GM11168 (cell line): ENCODE results near the gene C16orf92.

Source experiments
- in situ Hi-C: fragments of 300-500 bp; cut with MboI; formaldehyde crosslinking; loops from one replicate; pipeline ENCODE4 v1.12.0; 2022; ENCODE audit warnings: low sequenced_read_pairs; ENCODE audit not compliant: unreplicated experiment

Gene C16orf92

DNA sequence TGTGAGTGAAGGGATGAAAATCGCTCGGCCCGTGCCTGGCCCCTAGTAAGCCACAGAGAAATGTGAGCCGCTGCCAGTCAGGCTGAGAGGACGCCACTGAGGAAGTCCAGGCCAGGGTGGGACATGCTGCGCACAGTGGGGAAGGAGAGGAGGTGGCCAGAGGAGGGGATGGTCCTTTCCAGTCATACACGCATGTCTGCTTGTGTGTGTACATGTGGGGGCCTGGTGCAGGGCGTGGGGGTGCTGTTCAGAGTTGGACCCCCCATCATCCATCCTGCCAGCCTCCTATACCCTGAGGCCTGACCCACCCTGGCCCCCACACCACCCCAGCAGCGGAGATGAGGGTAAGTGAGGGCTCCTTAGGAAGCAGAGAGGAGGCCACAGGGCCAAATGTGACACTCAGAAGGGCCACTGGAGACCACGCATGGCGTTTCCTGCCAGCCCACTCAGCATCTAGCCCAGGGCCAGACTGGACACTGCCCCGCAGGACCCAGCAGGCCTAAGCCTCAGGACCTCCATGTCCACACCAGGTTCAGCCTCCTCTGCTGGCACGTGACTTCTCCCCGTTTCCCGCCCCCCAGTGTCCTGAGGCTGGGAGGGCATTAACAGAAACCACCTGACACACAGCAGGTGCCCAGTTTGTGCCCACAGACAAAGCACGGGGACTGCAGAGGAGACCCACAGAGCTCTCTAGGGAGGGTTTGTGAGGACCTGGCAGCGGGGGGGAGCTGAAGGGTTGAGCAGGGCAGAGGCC, 19.2 kb upstream of the C16orf92 start:
- in situ Hi-C loops, result no loop called here

DNA sequence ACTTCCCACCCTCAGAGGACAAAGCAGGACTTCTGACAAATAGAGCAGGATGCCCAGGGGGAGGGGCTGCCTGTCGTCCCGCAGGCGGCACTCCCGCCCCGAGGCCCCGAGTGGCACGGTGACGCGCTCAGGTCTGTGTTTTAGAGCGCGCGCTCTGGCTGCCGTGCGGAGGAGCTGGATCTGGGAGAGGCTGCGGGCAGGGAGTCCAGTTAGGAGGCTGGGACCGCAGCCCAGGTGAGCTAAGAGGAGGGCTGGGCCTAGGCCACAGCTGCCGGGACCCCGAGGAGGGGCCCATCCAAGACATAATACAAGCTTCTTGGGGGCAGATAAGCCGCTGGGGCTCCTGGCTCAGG, 18.6 kb upstream of the C16orf92 start:
- in situ Hi-C loops, result no loop called here

DNA sequence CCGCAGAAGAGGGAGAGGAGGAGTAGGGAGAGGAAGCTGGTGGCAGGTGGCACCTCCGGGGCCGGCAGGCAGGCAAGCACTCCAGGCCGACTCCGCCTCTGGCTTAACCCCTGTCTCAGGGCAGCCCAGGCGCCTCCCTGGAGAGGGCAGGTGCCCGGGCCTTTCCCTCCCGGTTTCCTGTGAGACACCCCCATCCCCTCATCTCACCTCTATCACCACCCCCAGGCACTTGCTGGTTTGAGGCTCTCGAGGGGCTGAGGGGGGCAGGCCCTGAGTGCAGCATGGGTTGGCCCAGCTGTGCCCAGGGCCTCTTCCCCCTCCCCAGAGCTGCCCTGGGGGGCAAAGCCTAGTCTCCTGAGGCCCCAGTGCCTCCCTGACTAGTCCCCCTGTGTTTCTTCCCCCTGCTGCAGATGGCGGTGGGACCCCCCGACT, 18.2 kb upstream of the C16orf92 start:
- in situ Hi-C loops, result no loop called here

DNA sequence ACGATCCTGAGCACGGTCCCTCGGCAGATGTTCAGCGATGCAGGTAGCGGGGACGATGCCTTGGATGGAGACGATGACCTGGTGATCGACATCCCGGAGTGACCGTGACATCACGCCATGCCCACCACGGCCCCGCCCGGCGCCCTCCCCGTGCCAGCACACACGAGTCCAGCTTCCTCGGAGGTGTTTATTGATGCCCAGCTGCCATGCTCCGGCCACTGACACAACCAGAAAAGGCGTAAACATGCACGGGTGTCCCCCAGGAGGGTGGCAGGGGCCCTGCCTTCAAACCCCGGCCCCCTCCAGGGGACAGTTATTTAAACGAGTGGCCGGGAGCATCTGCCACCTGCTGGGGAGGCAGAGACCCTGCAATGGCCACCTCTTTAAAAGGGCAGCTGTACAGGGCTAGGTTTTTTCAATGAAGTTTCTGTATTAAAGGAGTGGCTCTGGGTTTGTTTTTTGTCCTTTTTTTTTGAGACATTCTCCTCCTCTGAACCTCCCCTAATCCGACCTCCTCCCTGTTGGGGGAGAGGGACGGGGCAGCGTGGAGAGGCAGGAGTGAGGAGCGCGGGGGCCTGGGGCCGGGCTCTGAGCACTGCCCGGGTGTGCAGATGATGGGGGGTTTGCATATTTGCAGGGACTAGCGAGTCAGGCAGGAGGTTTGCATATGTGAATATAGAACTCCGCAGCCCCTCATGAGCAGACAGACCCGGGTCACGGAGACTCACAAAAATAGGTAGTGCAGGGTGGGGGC, 17.5 kb upstream of the C16orf92 start:
- in situ Hi-C loops, result no loop called here

DNA sequence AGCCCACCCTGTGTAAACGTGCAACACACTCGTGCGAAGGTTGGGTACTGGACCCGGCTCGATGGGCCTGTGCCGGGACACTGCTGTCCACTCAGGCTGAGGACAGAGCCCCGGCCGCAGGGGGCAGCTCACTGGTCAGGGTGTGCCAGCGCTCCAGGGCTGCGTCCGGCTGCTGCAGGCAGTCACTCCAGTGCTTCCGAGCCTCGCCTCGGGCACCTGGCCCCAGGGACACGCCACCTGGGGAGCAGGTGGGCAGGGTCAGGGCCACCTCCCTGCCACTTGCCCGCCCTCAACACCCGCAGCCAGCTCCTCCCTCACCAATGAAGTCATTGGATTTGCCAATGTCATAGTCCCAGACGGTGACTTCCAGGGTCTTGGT, 16.9 kb upstream of the C16orf92 start:
- in situ Hi-C loops, result no loop called here

DNA sequence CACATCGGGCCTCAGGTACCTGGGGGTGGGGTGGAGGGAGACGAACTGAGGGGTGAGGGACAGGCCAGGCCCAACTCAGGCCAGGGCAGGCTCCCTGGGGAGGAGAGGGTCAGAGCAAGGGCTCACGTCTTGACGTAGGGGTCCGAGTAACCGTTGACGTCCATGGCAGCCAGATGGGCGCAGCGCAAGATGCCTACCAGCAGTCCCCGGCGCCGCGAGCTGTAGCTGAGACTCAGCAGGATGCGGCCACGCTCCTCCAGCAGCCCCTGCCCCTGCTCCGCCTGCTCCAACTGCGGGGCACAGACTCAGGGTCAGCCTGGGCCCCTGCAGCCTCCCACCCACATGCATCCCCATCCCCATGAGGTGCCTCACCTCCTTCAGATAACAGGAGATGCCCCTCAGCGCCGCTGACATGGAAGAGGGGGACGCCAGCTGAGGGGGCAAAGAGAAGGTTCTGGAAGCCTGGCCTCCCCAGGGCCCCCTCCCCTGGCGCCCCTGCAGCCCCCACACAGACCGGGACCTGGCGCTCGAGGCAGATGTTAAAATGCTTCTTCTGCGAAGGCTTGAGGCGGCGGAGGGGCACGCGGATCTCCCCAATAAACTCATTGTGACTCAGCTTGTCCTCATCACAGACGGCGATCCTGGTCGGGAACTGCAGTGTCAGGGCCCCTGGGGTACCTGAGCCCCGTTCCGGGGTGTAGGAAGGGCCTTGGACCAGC, 16.2 kb upstream of the C16orf92 start:
- in situ Hi-C loops, result no loop called here

DNA sequence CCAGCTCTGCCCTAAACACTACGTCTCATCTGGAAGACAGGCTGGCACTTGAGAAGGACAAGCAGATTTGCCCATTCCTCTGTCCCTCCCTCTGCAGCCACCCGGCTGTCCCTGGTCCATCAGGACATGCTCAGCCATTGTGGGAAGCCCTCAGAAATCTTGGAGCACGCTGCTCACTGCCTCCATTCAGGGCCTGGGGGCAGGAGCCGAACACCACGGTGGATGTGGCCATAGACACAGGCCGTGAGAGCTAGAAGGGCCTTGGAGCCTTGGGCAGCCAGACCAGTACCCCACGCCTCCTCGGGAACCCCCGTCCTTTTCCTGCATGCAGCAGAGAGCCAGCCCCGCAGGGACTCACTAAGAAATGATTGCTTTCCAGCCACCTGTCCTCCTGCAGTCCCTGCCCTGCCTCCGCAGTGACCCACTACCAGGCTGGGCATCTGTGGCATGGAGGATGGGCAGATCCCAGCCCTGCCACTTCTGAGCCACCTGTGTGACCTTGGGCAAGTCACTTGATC, 15.6 kb upstream of the C16orf92 start:
- in situ Hi-C loops, result no loop called here

DNA sequence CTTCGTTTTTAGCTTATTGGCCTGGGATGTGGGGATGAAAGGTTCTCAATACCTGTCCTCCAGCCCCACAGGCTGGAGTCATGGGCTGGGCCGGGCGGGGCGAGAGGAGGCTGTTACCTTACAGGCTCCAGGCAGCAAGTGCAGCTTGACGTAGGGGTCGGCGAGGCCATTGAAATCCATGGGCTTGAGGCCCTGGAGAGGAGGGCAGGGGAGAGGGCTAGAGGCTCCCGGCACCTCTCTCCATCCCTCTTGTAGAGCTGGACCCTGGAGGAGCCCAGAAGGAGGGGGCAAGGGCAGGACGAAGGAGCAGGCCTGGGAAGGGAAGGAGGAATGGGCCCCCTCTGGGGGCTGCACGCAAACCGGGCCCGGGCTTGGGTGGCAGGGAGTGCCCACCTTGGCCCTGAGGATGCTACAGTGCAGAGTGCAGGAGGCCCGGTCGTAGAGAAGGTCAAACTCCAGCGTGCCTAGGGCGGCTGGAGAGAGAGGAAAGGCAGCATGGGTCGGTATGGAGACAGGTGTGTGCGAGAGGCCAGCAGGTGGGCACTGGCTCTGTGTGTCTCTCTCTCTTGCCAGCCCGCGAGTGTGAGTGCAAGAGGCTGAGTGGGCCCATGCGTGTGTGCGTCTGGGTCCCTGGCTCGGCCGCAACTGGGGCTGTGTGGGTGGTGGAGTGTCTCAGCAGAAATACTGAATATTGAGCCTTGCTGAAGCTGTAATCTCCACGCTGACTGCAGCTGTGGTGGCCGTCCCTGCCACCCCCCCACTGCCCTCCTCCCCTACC, 13.7 kb upstream of the C16orf92 start:
- in situ Hi-C loops, result no loop called here

DNA sequence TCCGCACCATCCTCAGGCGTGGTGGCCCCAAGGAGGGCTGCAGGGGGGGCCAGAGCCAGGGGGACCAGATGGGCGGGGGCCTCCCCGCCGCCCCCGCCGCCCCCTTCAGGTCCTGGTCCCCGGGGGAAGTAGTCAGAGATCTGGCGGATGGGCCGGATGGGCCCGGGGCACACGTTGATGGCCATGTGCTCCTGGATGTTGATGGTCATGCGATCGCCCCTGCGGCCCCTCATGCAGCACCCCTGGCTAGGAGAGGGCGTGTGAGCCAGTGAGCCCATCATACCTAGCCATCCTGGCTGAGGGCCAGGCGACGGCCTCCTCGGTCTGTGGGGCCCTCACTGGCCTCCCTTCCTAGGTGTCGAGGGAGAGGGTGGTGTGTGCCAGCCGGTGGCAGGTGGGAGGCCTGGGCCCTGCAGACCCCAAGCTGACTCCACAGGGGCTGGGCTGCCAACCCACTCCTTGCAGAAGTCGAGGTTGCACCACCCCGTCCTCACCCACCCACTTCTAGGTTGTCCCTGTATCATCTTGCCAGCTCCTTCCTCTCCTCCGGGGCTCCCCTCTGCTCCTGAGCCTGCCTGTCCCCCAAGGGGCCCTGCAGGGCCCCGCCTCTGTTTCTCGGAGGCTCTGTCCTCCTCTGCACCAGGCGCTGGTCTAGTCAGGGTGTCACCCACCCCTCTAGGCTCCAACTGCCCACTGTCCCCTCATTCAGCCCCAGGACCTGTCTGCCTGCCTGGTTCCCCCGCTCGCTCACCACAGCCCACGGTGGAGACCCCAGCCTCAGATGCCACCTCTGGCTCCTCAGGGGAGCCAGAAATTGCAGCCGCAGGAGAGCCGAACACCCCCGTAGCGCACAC, 12.8 kb upstream of the C16orf92 start:
- in situ Hi-C loops, result loop anchor here (10.0 kb wide), 1 partner anchor 325 kb away; no protein-coding TSS in a partner anchor

DNA sequence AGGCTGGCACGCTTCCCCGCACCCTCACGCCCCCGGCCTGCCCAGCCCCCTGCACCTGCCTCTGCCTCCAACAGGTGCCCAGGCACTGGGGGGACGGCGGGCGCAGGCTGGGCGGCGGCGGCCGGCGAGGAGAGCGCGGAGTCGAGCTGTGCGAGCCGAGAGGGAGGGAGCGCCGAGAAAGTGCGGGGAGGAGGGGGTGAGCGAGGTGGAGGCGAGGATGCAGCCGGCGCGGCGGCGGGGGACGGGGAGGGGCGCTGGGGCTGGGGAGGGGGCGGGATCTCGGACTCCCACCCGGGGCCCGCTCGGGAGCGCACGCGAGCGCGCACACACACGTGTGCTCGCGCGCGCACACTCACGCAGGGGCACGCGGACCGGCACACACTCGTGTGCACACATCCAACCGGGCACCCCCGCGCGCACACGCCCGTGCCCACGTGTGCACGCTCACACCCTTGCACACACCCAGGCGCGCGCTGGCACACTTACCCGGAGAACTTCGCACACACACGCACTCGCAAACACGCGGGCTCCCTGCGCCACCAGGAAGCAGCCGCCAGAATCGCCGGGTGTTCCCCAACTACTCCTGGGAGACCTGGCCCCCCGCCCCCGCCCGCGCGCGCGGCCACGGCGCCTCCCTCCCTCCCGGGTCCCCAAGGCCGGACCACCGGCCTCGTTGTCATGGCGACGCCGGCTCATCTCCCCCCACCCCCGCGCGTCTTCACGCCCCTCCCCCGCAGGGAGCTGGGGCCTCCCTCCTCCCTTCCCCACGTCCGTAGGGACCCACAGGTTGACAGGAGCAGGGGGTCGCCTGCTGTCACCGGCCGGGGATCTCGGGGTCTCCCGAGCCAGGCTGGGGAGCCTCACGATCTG, 11.9 kb upstream of the C16orf92 start, which contains the start of gene DOC2A:
DOC2A (minus strand) TSS at position 184 of the 870 bp plus-strand sequence. CDS start 805 bp downstream, outside the sequence.
- in situ Hi-C loops, result loop anchor here (10.0 kb wide), 1 partner anchor 326 kb away; no protein-coding TSS in a partner anchor

DNA sequence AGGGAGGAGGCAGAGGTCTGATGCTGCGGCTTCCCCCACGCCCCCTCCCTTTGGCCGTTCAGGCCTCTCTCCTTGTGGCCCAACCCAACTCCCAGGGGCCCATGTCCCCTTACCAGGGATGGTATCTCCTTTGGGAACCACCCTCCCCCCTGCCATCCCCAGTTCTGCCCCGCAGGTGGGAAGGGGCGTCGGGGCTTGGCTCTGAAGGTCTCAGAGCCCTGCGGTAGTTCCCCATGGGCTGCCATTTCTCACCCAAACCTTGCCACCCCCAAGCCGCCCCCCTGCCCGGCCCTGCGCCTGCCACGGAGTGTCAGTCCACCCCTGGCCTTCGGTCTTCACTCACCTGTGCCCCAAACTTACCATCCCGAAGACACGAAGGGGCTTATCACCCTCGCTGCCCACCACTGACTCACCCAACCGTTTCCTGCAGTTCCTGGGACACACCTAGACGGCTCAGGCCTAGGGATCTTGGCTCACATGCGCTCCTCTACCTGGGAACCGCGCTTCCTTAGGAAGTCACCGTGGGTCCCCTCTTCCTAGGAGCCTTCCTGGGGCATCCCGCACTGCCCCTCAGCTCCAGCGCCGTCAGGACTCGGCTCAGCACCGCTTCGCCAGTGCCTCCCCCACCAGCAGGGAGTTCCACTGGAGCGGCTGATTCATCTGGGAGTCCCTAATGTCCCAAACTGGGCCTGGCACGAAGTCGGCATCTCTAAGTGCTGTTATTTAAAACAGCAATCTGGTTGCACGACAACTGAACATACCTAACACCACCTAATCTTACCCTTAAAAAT, 11.1 kb upstream of the C16orf92 start:
- in situ Hi-C loops, result loop anchor here (10.0 kb wide), 1 partner anchor 327 kb away; no protein-coding TSS in a partner anchor

DNA sequence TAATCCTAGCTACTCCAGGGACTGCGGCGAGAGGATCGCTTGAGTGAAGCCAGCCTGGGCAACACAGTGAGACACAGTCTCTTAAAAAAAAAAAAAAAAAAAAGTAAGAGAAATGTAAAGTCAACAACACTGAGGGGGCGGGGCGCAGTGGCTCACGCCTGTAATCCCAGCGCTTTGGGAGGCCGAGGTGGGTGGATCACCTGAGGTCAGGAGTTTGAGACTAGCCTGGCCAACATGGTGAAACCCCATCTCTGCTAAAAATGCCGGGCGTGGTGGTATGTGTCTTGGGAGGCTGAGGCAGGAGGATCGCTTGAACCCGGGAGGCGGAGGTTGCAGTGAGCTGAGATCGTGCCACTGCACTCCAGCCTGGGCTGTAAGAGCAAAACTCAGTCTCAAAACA, 10.4 kb upstream of the C16orf92 start:
- in situ Hi-C loops, result loop anchor here (10.0 kb wide), 1 partner anchor 328 kb away; no protein-coding TSS in a partner anchor

DNA sequence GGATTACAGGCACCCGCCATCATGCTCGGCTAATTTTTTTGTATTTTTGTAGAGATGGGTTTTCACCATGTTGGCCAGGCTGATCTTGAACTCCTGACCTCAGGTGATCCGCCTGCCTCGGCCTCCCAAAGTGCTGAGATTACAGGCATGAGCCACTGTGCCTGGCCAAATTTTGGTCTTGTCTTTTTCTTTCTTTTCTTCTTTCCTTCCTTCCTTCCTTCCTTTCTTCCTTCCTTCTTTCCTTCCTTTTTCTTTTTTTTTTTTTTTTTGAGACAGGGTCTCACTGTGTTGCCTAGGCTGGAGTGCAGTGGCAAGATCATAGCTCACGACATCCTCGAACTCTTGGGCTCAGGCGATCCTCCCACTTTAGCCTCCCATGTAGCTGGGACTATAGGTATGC, 7.5 kb upstream of the C16orf92 start:
- in situ Hi-C loops, result loop anchor here (10.0 kb wide), 1 partner anchor 331 kb away; no protein-coding TSS in a partner anchor

DNA sequence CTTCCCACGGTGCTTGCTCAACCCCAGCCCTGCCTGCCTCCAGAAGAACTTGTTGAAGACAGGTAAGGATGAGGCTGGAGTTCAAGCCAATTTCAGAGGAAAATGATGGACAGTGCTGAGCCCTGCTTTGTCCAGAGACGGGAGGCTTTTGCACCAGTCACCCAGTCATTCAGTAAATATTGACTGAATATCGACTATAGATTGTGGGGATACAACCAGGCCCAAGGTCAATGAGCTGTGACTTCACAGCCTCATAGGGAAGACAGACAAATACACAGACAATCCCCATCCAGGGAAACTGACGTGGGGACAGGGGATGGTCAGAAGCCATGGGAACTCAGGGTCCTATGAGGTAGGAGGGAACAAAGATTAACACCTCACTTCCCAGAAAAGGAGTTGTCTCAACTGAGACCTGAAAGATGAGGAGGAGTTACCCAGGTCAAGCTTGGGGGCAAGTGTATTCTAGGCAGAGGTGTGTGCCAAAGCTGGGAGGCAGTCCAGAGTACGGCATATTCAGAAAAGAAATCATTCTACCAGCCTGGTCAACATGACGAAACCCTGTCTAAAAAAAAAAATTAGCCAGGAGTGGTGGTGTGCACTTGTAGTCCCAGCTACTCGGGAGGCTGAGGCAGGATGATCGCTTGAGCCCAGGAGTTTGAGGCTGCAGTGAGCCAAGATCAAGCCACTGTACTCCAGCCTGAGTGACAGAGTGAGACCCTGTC, 6.3 kb upstream of the C16orf92 start:
- in situ Hi-C loops, result loop anchor here (10.0 kb wide), 1 partner anchor 332 kb away; no protein-coding TSS in a partner anchor

DNA sequence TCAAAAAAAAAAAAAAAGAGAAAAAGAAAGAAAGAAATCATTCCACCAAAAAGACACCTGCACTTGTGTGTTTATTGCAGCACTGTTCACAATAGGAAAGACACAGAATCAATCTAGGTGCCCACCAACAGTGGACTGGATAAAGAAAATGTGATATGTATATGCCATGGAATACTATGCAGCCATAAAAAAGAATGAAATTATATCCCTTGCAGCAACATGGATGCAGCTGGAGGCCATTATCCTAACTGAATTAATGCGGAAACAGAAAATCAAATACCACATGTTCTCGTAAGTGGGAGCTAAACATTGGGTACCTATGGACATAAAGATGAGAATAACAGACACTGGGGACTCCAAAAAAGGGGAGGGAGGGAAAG, 5.7 kb upstream of the C16orf92 start:
- in situ Hi-C loops, result loop anchor here (10.0 kb wide), 1 partner anchor 332 kb away; no protein-coding TSS in a partner anchor

DNA sequence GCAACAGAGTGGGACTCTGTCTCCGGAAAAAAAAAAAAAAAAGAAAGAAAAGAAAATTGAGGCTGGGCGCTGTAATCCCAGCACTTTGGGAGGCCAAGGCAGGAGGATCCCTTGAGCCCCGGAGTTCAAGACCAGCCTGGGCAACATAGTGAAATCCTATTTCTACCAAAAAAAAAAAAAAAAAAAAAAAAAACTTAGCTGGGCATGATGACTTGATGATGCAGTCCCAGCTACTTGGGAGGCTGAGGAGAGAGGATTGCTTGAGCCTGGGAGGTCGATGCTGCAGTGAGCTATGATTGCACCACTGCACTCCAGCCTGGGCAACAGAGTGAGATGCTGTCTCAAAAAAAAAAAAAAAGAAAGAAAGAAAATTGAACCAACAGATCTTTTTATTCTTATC, 5.1 kb upstream of the C16orf92 start:
- in situ Hi-C loops, result loop anchor here (10.0 kb wide), 1 partner anchor 333 kb away; no protein-coding TSS in a partner anchor
